GM21723 (cell line): Measurements from ENCODE around the gene PLXND1.
A peak's percentile ranks its signal among the peaks of the same experiment; 100 is the strongest.

Source experiments
- ATAC-seq: cut with Tn5 transposase; IDR thresholded peaks from one replicate; pipeline ENCODE4 v1.9.1; 2021; ENCODE audit warnings: mild to moderate bottlenecking, moderate library complexity; ENCODE audit not compliant: unreplicated experiment

The PLXND1 gene

DNA sequence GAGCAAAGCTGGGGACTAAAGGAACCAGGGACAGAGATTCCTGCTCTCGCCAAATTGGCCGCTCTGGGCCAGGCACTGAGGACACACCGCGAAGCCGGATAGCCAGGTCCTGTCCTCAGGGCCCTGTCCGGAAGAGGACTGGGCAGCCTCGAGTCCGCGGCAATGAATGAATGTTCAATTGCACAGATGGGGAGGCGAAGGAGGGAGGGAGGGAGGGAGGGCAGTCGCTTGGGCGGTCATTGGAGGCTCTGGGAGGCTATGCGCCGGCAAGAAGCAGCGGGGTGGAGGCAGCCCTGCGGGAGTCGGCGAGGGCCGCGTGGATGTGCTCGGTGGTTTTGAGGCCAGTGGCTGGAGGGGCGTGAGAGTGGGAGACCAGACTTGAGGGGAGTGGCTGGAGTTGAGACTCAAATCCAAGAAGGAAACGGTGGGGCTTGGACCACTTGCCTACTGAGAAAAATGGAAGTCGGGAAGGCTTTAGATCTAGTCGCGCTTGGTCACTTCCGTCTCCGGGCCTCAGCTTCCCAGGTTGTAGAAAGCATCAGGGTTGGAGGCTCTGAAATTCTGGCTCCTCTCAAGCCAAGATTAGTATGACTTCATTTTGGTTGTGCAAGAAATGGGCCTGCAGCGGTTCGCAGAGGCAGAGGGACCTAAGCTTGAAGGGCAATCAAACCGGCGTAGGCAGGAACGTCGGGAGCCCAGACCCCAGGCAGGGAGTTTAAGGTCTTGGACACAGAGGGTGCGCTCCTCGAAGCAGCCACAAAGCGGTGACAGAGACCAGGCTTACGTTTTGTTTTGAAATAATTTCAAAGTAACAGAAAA, 21.1 kb upstream of the PLXND1 start:
- ATAC-seq, result peak; percentile 42

DNA sequence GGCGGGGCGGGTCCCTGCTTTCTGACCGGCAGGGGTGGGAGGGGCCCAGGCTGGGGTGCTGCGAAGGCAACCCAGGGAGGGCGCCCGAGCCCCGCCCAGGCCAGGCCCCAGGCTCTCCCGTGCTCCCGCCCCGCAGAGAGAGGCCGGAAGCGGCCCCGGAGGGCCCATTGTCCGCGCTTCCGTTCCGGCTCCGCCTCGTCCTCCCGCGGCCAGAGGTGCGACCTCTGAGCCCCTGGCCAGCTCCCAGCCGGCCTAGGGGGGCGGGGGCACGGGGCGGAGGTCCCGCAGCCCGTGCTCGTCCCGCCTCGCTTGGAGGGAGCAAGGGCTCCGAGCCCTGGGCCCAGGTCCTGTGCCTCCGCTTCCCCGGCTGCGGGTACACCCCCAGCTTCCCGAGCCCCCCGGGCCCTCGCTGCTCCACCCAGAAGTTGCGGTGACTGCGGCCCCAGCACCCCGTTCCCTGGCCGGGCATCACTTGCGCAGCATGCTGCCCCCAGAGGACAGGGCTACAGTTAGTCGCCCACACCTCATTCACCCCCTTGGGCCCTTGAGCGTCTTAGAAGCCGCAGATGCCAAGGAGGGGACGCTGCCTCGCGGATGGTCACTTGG, 20.4 kb upstream of the PLXND1 start:
- peak; percentile 95 for ATAC-seq

DNA sequence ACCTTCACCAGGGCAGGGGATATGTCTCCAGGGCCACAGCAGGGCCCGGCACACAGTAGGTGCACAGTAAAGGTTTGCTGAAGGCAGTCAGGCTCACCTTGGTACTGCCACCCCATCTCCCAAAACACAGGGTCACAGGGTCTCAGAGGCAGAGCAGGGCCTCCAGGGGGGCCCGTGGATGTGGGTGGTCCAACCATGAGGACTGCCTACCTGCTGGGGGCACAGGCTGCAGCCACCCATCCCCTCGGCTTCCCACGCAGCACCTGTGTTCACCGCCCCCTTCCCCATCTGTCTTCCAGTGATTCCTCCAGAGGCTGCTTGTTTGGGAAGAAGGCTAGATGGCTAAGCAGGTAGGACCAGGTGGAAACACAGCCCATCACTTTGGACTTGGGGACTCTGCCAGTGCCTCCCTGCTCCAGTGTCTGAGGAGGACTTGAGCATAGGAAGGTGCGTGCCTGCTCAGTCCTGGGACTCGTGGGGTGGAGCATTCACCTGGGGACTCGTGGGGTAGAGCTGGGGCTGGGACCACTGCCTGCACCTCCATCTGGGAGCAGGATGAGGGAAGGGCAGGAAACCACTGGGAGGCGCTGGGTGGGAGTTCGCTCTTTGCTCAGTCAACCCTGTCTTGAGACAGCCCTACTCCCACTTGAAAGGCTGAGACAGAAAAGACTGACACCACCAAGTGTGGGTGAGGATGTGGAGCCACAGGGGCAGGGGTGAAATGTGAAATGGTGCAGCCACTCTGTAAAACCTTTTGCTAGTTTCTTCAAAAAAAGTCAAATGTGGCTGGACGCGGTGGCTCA, 18.8 kb upstream of the PLXND1 start:
- ATAC-seq, result no peak

- no peak for ATAC-seq
Measured at GRCh38 chr3:129624347-129625071, 18.0 kb upstream of the PLXND1 start.

GRCh38 chr3:129623447-129624118, 17.1 kb upstream of the PLXND1 start:
- no peak for ATAC-seq

DNA sequence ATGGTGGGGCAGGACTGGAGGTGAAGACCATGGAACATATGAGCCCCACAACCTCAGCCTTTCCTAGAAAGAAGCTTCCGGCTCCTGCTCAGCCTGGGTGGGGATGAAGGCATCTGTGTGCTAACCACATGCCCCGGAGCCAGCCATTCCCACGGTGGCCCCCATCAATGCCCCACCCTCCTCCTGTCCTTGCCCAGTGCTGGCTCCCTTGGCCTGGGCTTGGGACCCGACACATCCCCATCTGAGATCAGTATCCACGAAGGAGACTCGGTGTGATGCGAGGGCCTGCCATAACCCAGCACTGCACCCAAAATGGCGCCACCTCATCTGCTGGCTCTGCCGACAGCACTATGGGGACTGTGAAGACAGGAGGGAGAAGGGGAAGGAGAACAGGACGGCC, 16.5 kb upstream of the PLXND1 start:
- no peak for ATAC-seq

DNA sequence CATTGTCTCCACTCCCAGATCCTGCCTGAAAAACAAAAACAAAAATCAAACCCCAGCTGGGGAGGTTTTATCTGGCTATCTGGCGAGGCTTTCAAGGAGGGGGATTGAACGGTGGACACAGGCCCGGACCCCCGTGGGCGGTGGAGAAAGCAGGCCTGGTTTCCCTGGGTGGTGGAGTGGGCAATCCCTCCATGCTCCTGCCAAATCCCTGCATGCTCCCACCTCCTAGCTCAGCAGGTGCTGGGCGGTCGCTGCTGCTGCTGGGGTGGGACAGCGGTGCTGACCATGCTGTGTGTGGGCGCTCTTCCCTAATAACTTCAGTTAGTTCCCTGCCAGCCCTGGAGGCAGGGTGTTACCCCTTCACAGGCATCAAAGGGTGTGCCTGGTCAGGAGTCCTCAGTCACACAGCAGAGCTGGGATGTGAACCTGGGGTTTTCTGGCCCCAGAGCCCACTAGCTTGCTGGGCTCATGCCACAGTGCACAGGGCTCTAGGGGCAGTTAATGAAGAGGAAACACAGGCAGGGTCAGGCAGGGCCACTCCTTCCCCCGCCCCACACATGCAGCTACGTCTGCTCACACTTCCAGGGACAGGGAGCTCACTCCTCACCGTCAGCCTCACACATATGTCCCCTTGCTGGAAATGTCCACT, 15.9 kb upstream of the PLXND1 start:
- no peak for ATAC-seq

DNA sequence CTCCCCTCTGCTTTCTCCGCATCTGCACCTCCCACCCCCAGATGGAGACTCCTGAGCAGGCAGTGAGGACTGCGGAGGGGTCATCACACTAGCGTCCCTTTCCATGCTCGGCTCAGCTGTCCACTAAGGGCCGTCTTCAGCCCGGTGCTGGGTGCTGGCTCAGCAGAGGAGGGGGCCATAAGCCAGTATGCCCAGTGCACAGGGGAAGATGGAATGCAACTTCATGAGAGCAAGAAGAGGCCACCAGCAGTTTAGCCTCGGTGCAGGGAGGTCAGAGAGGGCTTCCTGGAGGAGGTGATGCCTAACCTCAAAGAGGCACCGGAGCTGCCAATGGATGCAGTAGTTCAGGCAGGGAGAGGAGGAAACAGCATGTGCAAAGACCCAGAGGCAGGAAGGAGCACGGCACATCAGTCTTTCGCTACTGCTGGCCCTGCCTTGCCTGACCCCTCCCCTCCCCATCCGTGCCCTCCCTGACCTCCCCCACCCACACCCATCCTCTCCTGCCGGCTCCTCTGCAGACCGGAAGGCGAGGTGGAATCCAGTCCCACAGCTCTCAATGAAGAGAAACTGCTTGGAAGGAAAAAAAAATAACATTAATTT, 15.2 kb upstream of the PLXND1 start:
- ATAC-seq, result no peak

DNA sequence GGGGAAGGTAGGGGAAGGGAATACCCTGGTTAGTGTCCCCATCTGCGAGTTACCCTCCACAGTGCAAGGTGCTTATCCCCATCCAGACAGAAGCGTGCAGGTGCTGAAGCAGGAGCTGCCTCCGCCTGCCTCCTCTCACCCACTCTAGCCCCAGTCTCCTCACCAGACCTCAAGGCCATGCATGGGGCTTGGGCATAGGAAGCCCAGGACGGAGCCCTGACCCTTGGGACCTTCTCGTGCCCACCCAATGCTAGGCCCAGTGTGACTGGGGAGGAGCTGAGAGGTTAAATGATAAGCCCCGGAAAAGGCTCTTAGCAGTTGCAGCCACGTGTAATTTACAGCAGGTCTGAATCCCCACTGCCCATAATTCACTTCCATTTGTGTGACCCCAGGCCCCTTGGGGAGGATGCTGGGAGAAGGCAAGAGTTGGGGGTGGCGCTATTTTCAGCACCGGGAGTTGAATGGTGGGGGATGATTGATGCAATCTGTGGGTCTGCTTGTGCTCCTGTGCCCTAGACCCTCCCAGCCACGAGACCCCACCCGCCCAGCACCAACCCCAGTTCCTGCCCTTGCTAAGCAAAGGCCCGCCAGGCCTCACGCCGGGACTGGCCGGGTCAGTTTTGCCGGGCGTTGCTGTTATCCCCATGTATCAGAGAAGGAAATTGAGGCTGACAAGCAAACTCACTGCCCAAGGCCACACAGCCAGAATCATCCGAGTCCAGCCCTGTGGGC, 14.5 kb upstream of the PLXND1 start:
- ATAC-seq, result no peak

DNA sequence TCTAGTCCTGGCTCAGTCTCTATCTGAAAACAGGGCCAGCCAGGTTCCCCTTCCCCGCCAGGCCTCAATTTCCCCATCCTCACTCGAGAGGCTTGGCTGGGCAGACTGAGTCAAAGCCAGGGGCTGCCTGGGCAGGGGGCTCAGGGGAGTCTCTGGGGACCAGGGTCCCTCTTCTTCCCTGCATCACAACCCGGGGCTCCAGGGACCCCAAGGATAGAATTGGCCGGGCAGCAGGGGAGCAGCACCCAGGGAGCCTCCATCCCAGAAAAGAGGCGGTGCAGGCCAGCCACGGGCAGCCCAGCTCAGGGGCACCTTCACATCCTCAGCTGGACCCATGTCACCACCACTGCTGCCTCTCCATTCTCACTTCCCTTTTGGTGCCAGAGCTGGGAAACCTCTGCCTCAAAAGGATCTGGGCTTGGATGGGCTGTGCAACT, 13.3 kb upstream of the PLXND1 start:
- ATAC-seq, result no peak

DNA sequence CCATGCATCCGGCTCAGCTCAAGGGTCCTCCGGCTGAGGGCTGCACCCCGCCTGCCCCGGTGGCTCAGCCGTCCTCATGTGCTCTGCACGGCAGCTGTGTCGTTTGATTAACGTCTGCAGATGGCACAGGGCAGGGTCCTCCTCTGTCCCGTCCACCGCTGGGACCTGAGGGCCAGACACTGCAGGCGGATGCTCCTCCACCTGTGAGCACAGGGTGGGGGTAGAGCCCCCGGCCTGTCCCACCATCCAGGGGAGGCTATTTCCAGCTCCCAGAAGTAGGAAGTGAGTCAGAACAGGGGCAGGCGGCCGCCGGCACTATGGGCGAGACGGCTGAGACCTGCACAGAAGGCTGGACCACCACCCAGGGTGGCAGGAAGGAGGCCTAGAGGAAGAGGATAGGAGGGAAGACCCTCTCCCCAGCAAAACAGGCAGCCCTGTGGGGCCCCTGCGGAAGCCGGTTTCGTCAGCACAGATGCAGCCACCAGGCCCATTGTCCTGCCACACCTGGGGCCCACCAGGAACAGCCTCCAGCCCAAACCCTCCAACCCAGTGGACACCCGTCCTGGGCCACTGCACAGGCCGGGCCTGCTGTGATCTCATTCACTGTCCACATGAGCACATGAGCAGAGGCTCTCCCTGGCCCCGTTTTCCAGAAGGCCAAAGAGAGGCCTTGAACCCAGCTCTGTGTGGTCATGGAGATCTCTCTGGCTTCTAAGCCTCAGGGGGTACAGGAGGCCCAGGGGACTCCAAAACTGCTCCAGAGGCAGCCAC, 12.6 kb upstream of the PLXND1 start:
- no peak for ATAC-seq

- ATAC-seq, result no peak
Measured at GRCh38 chr3:129618186-129618820, 11.8 kb upstream of the PLXND1 start.

DNA sequence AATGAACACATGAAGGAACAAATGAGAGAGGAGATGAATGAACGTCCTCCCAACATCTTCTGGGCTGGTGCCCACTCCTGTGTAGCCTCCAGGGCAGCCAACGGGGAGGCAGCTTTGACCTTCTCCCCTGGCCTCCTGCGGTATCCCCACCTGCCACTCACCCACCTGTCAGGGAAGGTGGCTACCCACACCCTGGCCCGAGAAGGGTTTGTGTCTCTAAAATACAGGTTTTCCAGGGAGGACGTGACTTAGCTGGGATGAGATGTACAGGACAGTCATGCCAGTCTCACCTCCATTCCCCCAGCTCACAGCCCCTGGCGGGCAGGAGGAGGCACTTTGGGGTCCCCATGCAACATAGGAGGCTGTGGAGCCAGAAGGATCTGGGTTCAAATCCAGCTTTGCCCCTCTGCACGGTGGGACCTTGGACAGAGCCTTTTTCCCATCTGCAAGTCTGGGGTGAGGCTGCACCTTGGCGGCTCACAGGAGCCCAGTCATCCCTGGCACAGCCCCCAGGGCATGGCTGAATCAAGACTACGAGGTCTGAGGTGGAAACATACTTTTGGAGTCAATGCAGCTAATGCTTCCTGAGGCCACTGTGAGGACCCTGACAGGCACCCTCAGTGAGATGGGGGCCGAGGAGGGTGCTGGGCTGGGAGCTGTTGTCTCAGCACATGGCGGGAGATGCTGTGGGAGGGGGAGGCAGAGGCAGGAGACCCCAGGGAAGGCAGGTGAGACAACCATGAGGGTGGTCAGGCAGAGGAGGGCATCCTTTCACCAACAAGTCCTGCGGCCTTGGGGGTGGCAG, 11.1 kb upstream of the PLXND1 start:
- ATAC-seq, result no peak

- no peak for ATAC-seq
Measured at GRCh38 chr3:129616713-129617112, 10.2 kb upstream of the PLXND1 start.

DNA sequence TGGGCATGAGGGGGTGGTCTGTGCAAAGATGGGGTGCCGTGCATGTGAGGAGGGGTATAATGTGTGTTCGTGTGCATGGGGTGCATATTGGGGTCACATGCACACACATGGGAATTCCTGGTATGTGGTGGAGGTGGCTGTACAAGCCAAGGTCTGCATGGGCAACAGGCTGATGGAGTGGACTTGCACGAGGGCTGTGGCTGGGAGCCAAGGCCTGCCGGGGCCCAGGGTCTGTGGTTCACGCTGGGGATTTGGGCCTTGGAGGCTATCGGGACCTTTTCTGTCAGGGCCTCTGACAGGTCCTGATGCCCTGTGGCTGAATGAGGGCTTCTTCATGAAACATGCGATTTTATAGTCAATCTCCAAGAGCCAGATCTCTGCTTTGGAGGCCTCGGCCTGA, 9.8 kb upstream of the PLXND1 start:
- no peak for ATAC-seq

GRCh38 chr3:129615751-129616281, 9.3 kb upstream of the PLXND1 start:
- ATAC-seq, result no peak

GRCh38 chr3:129614927-129615363, 8.5 kb upstream of the PLXND1 start:
- ATAC-seq, result no peak
